SK-N-SH (cell line): ENCODE data around the gene EXOC1.

Source experiments
- CTCF ChIP-seq: fragments of 200-600 bp; sonication (generic); IDR thresholded peaks from 2 replicates; pipeline ENCODE4 v1.6.1; 2017; ENCODE audit warnings: antibody characterized with exemption, mild to moderate bottlenecking, moderate library complexity
- EP300 ChIP-seq, 2 experiments: IDR thresholded peaks; 2 replicates each; pipeline versions ENCODE4 v1.4.0 to v1.6.1; 2012; ENCODE audit warnings: borderline replicate concordance in 1 of 2, low read depth in 1 of 2, low read length in 1 of 2
- EZH2phosphoT487 ChIP-seq: fragments of 200-600 bp; sonication (generic); IDR thresholded peaks from 2 replicates; pipeline ENCODE4 v1.6.1; 2017; ENCODE audit warnings: low read depth, mixed run types, mild to moderate bottlenecking, antibody characterized with exemption, moderate library complexity, borderline replicate concordance
- GATA2 ChIP-seq: sonication (generic); formaldehyde crosslinking; IDR thresholded peaks from 2 replicates; pipeline ENCODE4 v1.5.0; 2020; ENCODE audit warnings: mild to moderate bottlenecking, missing genetic modification reagents
- JUND ChIP-seq: IDR thresholded peaks from 2 replicates; pipeline ENCODE4 v1.4.0; 2012
- NRF1 ChIP-seq: IDR thresholded peaks from 2 replicates; pipeline ENCODE4 v1.6.1; 2012; ENCODE audit warnings: low read depth, mild to moderate bottlenecking, low read length
- POLR2AphosphoS5 ChIP-seq: IDR thresholded peaks from 2 replicates; pipeline ENCODE4 v1.6.1; 2012; ENCODE audit warnings: low read depth, low read length
- SIN3A ChIP-seq: IDR thresholded peaks from 2 replicates; pipeline ENCODE4 v1.6.1; 2012; ENCODE audit warnings: low read depth, mild to moderate bottlenecking, low read length, moderate library complexity, borderline replicate concordance
- SMC3 ChIP-seq: IDR thresholded peaks from 2 replicates; pipeline ENCODE4 v1.6.1; 2012; ENCODE audit warnings: low read depth, low read length, improper control_type of control experiment
- TAF1 ChIP-seq: IDR thresholded peaks from 2 replicates; pipeline ENCODE4 v1.6.1; 2012; ENCODE audit warnings: low read depth, mild to moderate bottlenecking, low read length, moderate library complexity, borderline replicate concordance
- TEAD4 ChIP-seq: IDR thresholded peaks from 2 replicates; pipeline ENCODE4 v1.4.0; 2012; ENCODE audit warnings: mild to moderate bottlenecking, borderline replicate concordance; ENCODE audit not compliant: insufficient read depth

- TF ChIP-seq SIN3A (no peak), EP300 (IDR thresholded peaks at IDR 0.05; ENCODE audit: borderline replicate concordance in 1 of 2, low read depth in 1 of 2, low read length in 1 of 2) (no peak), CTCF (peak; percentile 92), NRF1 (no peak), JUND (no peak), EZH2phosphoT487 (no peak), POLR2AphosphoS5 (no peak), GATA2 (no peak), TAF1 (no peak), TEAD4 (no peak), SMC3 (peak; percentile 49; the same call in 1 of the 2 replicates)
Measured at GRCh38 chr4:55866973-55867574, 13.6 kb downstream of the EXOC1 start.
